Keratinocyte (primary cell): ENCODE measurements around the gene SORBS2. TPM values are rescaled to one million over a fixed set of nuclear protein-coding genes. Genes with fewer than 3 reads are reported as not detected.
A peak's percentile ranks its signal among the peaks of the same experiment; 100 is the strongest.

Experiments used
- DNase-seq: peaks from one replicate; pipeline ENCODE4 v3.0.0-alpha.2; 2011; ENCODE audit warnings: low read depth, missing footprints, low spot score
- FAIRE-seq: peaks from 2 replicates; lab custom pipeline; 2011; peaks lifted over from hg19 to GRCh38; lab: Jason Lieb, UNC
- H2AFZ ChIP-seq: 2 replicates; pipeline ENCODE4 v1.6.0; 2012; ENCODE audit warnings: low read length, control low read depth, inconsistent platforms; ENCODE audit not compliant: control insufficient read depth
- H3K27ac ChIP-seq: 2 replicates; pipeline ENCODE4 v1.5.1; 2011; ENCODE audit warnings: low read length; ENCODE audit not compliant: control insufficient read depth, insufficient read depth
- H3K27me3 ChIP-seq: 3 replicates; pipeline ENCODE4 v1.6.0; 2011; ENCODE audit warnings: low read length; ENCODE audit not compliant: control insufficient read depth, insufficient read depth; ENCODE audit errors: extremely low read depth
- H3K36me3 ChIP-seq, 2 experiments: 2 replicates in 1 of 2; 3 replicates in 1 of 2; pipeline ENCODE4 v1.5.1; 2011; ENCODE audit warnings: low read length in 2 of 2, mild to moderate bottlenecking in 1 of 2; ENCODE audit not compliant: control insufficient read depth in 2 of 2, insufficient read depth in 2 of 2; ENCODE audit errors: extremely low read depth in 1 of 2
- H3K4me1 ChIP-seq: 3 replicates; pipeline ENCODE4 v1.5.1; 2011; ENCODE audit warnings: low read length; ENCODE audit not compliant: control insufficient read depth, insufficient read depth; ENCODE audit errors: extremely low read depth
- H3K4me2 ChIP-seq: 3 replicates; pipeline ENCODE4 v1.6.0; 2011; ENCODE audit warnings: low read depth, low read length; ENCODE audit not compliant: control insufficient read depth, insufficient read depth; ENCODE audit errors: extremely low read depth
- H3K4me3 ChIP-seq, 3 experiments: fragments of 200-600 bp in 1 of 3; sonication (generic) in 1 of 3; 2 replicates in 2 of 3; 3 replicates in 1 of 3; pipeline ENCODE4 v1.5.1; 2011 to 2016; ENCODE audit warnings: low read length in 3 of 3, mild to moderate bottlenecking in 3 of 3, control low read depth in 2 of 3, inconsistent platforms in 1 of 3, low read depth in 1 of 3, mixed read lengths in 1 of 3, mixed run types in 1 of 3, moderate library complexity in 1 of 3; ENCODE audit not compliant: control insufficient read depth in 2 of 3, insufficient read depth in 2 of 3; ENCODE audit errors: extremely low read depth in 1 of 3
- H3K79me2 ChIP-seq: 2 replicates; pipeline ENCODE4 v1.6.0; 2012; ENCODE audit warnings: low read length; ENCODE audit not compliant: control insufficient read depth, insufficient read depth
- H3K9ac ChIP-seq: 3 replicates; pipeline ENCODE4 v1.6.0; 2011; ENCODE audit warnings: low read length; ENCODE audit not compliant: control insufficient read depth, insufficient read depth; ENCODE audit errors: extremely low read depth
- H3K9me1 ChIP-seq: 3 replicates; pipeline ENCODE4 v1.6.0; 2011; ENCODE audit warnings: low read length; ENCODE audit not compliant: control insufficient read depth, insufficient read depth; ENCODE audit errors: extremely low read depth
- H3K9me3 ChIP-seq: 2 replicates; pipeline ENCODE4 v1.5.1; 2012; ENCODE audit warnings: low read depth, low read length; ENCODE audit not compliant: control insufficient read depth
- H4K20me1 ChIP-seq: 3 replicates; pipeline ENCODE4 v1.6.0; 2011; ENCODE audit warnings: low read length; ENCODE audit not compliant: control insufficient read depth, insufficient read depth; ENCODE audit errors: extremely low read depth
- CTCF ChIP-seq, 3 experiments: IDR thresholded peaks in 1 of 3; conservative IDR thresholded peaks in 1 of 3; optimal IDR thresholded peaks in 1 of 3; 2 replicates in 2 of 3; 3 replicates in 1 of 3; pipeline versions ENCODE3 to v1.5.1; 2011; ENCODE audit warnings: low read length in 3 of 3, mild to moderate bottlenecking in 3 of 3, moderate library complexity in 2 of 3, control low read depth in 1 of 3, inconsistent platforms in 1 of 3; ENCODE audit not compliant: insufficient read depth in 2 of 3; ENCODE audit errors: extremely low read depth in 1 of 3
- EZH2 ChIP-seq: IDR thresholded peaks from one replicate; pipeline ENCODE4 v1.6.1; 2012; ENCODE audit warnings: inconsistent platforms, mild to moderate bottlenecking, low read length, moderate library complexity
- dilution Hi-C: fragments of 300-500 bp; cut with MboI; formaldehyde crosslinking; loops from one replicate; pipeline ENCODE4 v1.7.0; 2020; ENCODE audit warnings: low sequenced_read_pairs; ENCODE audit not compliant: extremely low pct_ligation_motif_present
- polyA plus RNA-seq, 5 experiments: library from polyadenylated mRNA; depleted of rRNA in 3 of 5; stranded (reverse) in 3 of 5; stranded (forward) in 1 of 5; unstranded in 1 of 5; fragments of >200 nt; gene quantifications; 1 replicate in 1 of 5; 2 replicates in 3 of 5; 3 replicates in 1 of 5; pipeline versions ENCODE4 v1.2.1 to v1.2.3, GENCODE V29; 2011 to 2012; ENCODE audit warnings: missing spikeins in 2 of 5, low read depth in 1 of 5, low replicate concordance in 1 of 5

Gene SORBS2
- polyA plus RNA-seq, 1 donor (not counting 4 experiments of a cell fraction or from before 2014, with no cell fraction given) = 0.14 TPM

- H3K9ac ChIP-seq = no peak overlapping the region
- H3K36me3 ChIP-seq = no peaks in the 10 kb centered on the region
- H3K9me1 ChIP-seq = no peaks in the 10 kb centered on the region
- peak overlapping the region; percentile 0 for H2AFZ ChIP-seq
- H3K79me2 ChIP-seq = no peaks in the 10 kb centered on the region
- dilution Hi-C loops = no loop called here
- H3K4me3 ChIP-seq = no peak overlapping the region
- peak overlapping the region; percentile 73 for H3K27ac ChIP-seq
- peak overlapping the region; percentile 62 for H3K4me2 ChIP-seq
- H3K27me3 ChIP-seq = no peaks in the 10 kb centered on the region
- H3K4me1 ChIP-seq = peaks cover 15% of the 10 kb centered on the region
- H3K9me3 ChIP-seq = no peaks in the 10 kb centered on the region
- no peak for TF ChIP-seq CTCF (optimal IDR thresholded peaks at IDR 0.05 in 1 of 3, IDR thresholded peaks at IDR 0.05 in 1 of 3, conservative IDR thresholded peaks at IDR 0.05 in 1 of 3; ENCODE audit: extremely low read depth in 1 of 3, insufficient read depth in 2 of 3, low read length in 3 of 3)
- TF ChIP-seq EZH2 = no peak
- DNase-seq = no peak
- no peaks in the 10 kb centered on the region for H4K20me1 ChIP-seq
- FAIRE-seq = no peak
These were observed 34.6 kb upstream of the SORBS2 start for GRCh38 chr4:185846505-185847150.

- no peak for DNase-seq
- H3K4me2 ChIP-seq = no peak overlapping the region
- H3K9me3 ChIP-seq = no peaks in the 10 kb centered on the region
- H3K9ac ChIP-seq = no peak overlapping the region
- peaks cover 15% of the 10 kb centered on the region for H3K4me1 ChIP-seq
- no peak for FAIRE-seq
- H3K27ac ChIP-seq = no peak overlapping the region
- H2AFZ ChIP-seq = no peak overlapping the region
- no peaks in the 10 kb centered on the region for H3K9me1 ChIP-seq
- TF ChIP-seq CTCF (optimal IDR thresholded peaks at IDR 0.05 in 1 of 3, IDR thresholded peaks at IDR 0.05 in 1 of 3, conservative IDR thresholded peaks at IDR 0.05 in 1 of 3; ENCODE audit: extremely low read depth in 1 of 3, insufficient read depth in 2 of 3, low read length in 3 of 3) = no peak
- H4K20me1 ChIP-seq = no peaks in the 10 kb centered on the region
- H3K27me3 ChIP-seq = no peaks in the 10 kb centered on the region
- no peak overlapping the region for H3K4me3 ChIP-seq
- dilution Hi-C loops = no loop called here
- no peaks in the 10 kb centered on the region for H3K79me2 ChIP-seq
- H3K36me3 ChIP-seq = no peaks in the 10 kb centered on the region
These were observed 34.0 kb upstream of the SORBS2 start for GRCh38 chr4:185845966-185846365.
